Epithelial cell of esophagus (primary cell): Measurements from ENCODE around the gene PRR3.
"Not testable (repeated sequence)": the region's sequence is repeated elsewhere in the genome, so short reads cannot be mapped to it uniquely, and the experiment has no call there.

Experiments used
- DNase-seq: peaks from one replicate; pipeline ENCODE4 v3.0.0; 2010; ENCODE audit warnings: low read depth
- H3K4me3 ChIP-seq: 2 replicates; pipeline ENCODE4 v1.5.1; 2011; ENCODE audit warnings: mild to moderate bottlenecking, low read length, control low read depth
- CTCF ChIP-seq: IDR thresholded peaks from 2 replicates; pipeline ENCODE4 v1.5.1; 2011; ENCODE audit warnings: low read depth, mild to moderate bottlenecking, low read length, control low read depth, inconsistent platforms; ENCODE audit not compliant: insufficient read depth; ENCODE audit errors: missing control alignments

PRR3 gene

GRCh38 chr6:30515106-30515505, 42.0 kb upstream of the PRR3 start:
- no peak overlapping the region for H3K4me3 ChIP-seq
- DNase-seq, result no peak
- TF ChIP-seq CTCF, result no peak

- peak overlapping the region; percentile 59 for H3K4me3 ChIP-seq
- TF ChIP-seq CTCF, result no peak
- DNase-seq, result peak; percentile 99
Observed at GRCh38 chr6:30515944-30516753, 40.9 kb upstream of the PRR3 start.

GRCh38 chr6:30516754-30517076, 40.4 kb upstream of the PRR3 start:
- DNase-seq, H3K4me3 ChIP-seq: not testable (repeated sequence)

GRCh38 chr6:30517767-30518504, 39.2 kb upstream of the PRR3 start:
- not testable (repeated sequence) for H3K4me3 ChIP-seq

GRCh38 chr6:30518505-30519145, 38.5 kb upstream of the PRR3 start:
- H3K4me3 ChIP-seq, DNase-seq: not testable (repeated sequence)

More at GRCh38 chr6:30517767-30518504, 39.2 kb upstream of the PRR3 start:
- DNase-seq, result not testable (repeated sequence)

- no peak overlapping the region for H3K4me3 ChIP-seq
- DNase-seq, result peak; percentile 70
- TF ChIP-seq CTCF, result no peak
Observed at GRCh38 chr6:30520522-30520921, 36.6 kb upstream of the PRR3 start.

- peak; percentile 96 for DNase-seq
- not testable (repeated sequence) for H3K4me3 ChIP-seq
Observed at GRCh38 chr6:30521082-30521481, 36.0 kb upstream of the PRR3 start.

- H3K4me3 ChIP-seq, result not testable (repeated sequence)
- peak; percentile 42 for DNase-seq
Observed at GRCh38 chr6:30521952-30522351, 35.1 kb upstream of the PRR3 start.

GRCh38 chr6:30526444-30526843, 30.7 kb upstream of the PRR3 start:
- not testable (repeated sequence) for DNase-seq, H3K4me3 ChIP-seq

GRCh38 chr6:30529349-30529875, 27.7 kb upstream of the PRR3 start:
- not testable (repeated sequence) for H3K4me3 ChIP-seq, DNase-seq

- no peak overlapping the region for H3K4me3 ChIP-seq
- TF ChIP-seq CTCF, result no peak
- no peak for DNase-seq
Observed at GRCh38 chr6:30530014-30530413, 27.1 kb upstream of the PRR3 start.
